Lower leg skin (tissue), 3 donors: ENCODE measurements around the gene HOMER2.

Source experiments
- POLR2A ChIP-seq, 2 donors: fragments of 450-650 bp; IDR thresholded peaks; one replicate each; pipeline ENCODE4 v1.6.1; 2016 to 2017; ENCODE audit warnings: antibody characterized with exemption in 2 of 2, mild to moderate bottlenecking in 1 of 2, moderate library complexity in 1 of 2
- TF ChIP-seq, protein P1 (sequence below), 3 donors: fragments of 450-650 bp; IDR thresholded peaks; one replicate each; pipeline ENCODE4 v1.5.1; 2016; ENCODE audit warnings: antibody characterized with exemption in 3 of 3, mild to moderate bottlenecking in 3 of 3, moderate library complexity in 2 of 3

- TF ChIP-seq, protein P1, sequence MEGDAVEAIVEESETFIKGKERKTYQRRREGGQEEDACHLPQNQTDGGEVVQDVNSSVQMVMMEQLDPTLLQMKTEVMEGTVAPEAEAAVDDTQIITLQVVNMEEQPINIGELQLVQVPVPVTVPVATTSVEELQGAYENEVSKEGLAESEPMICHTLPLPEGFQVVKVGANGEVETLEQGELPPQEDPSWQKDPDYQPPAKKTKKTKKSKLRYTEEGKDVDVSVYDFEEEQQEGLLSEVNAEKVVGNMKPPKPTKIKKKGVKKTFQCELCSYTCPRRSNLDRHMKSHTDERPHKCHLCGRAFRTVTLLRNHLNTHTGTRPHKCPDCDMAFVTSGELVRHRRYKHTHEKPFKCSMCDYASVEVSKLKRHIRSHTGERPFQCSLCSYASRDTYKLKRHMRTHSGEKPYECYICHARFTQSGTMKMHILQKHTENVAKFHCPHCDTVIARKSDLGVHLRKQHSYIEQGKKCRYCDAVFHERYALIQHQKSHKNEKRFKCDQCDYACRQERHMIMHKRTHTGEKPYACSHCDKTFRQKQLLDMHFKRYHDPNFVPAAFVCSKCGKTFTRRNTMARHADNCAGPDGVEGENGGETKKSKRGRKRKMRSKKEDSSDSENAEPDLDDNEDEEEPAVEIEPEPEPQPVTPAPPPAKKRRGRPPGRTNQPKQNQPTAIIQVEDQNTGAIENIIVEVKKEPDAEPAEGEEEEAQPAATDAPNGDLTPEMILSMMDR (IDR thresholded peaks at IDR 0.05), result no peak
- TF ChIP-seq POLR2A (IDR thresholded peaks at IDR 0.05), result no peak
Measured at GRCh38 chr15:82878325-82878724, 74.2 kb downstream of the HOMER2 start.
